HG03066 (cell line): ENCODE measurements around the gene GNG14.
"Not testable (repeated sequence)": the region's sequence is repeated elsewhere in the genome, so short reads cannot be mapped to it uniquely, and the experiment has no call there.

ENCODE experiments used
- ATAC-seq: cut with Tn5 transposase; IDR thresholded peaks from one replicate; pipeline ENCODE4 v1.9.1; 2021; ENCODE audit warnings: low read depth; ENCODE audit not compliant: unreplicated experiment

GNG14 gene

GRCh38 chr19:12721656-12722565 is 34.1 kb downstream of the GNG14 start:
- ATAC-seq: peak; percentile 15

- ATAC-seq: peak; percentile 69
Observed at GRCh38 chr19:12722566-12723380, 35.0 kb downstream of the GNG14 start.

- no peak for ATAC-seq
Observed at GRCh38 chr19:12723381-12723640, 35.5 kb downstream of the GNG14 start.

GRCh38 chr19:12723641-12724426 is 36.0 kb downstream of the GNG14 start, which contains the start of gene TNPO2:
Gene TNPO2 (minus strand): TSS chr19:12723932. CDS start chr19:12720977, 2,955 bp downstream.
- no peak for ATAC-seq

- ATAC-seq: not testable (repeated sequence)
Observed at GRCh38 chr19:12725612-12726011, 37.8 kb downstream of the GNG14 start.

- ATAC-seq: no peak
Observed at GRCh38 chr19:12726988-12727316, 39.2 kb downstream of the GNG14 start.

- no peak for ATAC-seq
Observed at GRCh38 chr19:12727745-12728433, 40.1 kb downstream of the GNG14 start.

GRCh38 chr19:12730064-12730463 is 42.3 kb downstream of the GNG14 start:
- ATAC-seq: no peak

GRCh38 chr19:12731337-12731736 is 43.5 kb downstream of the GNG14 start:
- no peak for ATAC-seq

- no peak for ATAC-seq
Observed at GRCh38 chr19:12733369-12734214, 45.8 kb downstream of the GNG14 start.

- ATAC-seq: peak; percentile 77
Observed at GRCh38 chr19:12736995-12737834, 49.4 kb downstream of the GNG14 start, which contains the start of gene GET3. Gene GET3 (plus strand): TSS chr19:12737497. CDS start chr19:12737506, 9 bp downstream.

- ATAC-seq: no peak
Observed at GRCh38 chr19:12737835-12738351, 50.1 kb downstream of the GNG14 start.
